PFSK-1 (cell line): ENCODE results near the gene PATL1.

Source experiments
- POLR2AphosphoS5 ChIP-seq: IDR thresholded peaks from 2 replicates; pipeline ENCODE4 v1.6.1; 2012; ENCODE audit warnings: low read depth, mild to moderate bottlenecking, control low read depth, low read length, moderate library complexity
- TAF1 ChIP-seq: IDR thresholded peaks from 2 replicates; pipeline ENCODE4 v1.6.1; 2012; ENCODE audit warnings: low read length, control low read depth, borderline replicate concordance; ENCODE audit not compliant: insufficient read depth

DNA sequence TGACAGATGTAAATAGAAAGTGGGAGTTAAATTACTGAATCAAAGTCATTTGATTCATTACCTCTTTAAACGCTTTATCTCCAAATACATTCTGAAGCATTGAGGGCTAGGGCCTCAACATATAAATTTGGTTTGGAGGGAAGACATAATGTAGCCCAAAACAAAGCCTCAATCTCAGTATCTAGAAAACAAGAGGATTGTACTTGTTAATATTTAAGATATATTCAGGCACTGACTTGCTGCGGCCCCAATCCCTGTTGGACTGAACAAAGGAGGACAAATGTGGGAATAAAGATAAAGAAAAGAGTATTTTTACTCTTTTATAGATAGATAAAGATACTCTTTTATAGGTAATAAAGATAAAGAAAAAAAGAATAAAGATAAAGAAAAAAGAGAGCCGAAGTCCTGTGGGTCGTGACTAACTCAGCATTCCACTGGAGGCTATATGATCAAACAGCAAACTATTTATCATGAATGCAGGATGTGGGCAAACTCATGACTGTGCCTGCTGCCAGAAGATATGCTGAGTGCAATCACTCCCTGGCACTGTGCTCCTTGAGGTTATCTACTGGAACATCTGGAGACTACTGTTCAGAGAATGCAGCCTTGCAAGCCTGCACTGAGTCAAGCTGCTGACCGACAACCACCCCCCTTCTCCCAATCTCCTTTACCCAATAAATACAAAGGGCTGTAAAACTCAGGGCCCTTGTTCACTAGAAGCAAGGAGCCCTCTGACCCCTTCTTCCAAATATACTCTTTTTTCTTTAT lies 37.9 kb upstream of the PATL1 start:
- no peak for TF ChIP-seq TAF1
- TF ChIP-seq POLR2AphosphoS5, result no peak
